Erythroblast (primary cell): Measurements from ENCODE around the gene CNIH3.
"Not testable (repeated sequence)": the region's sequence is repeated elsewhere in the genome, so short reads cannot be mapped to it uniquely, and the experiment has no call there.

ENCODE experiments used
- DNase-seq, 2 experiments: peaks; one replicate each; lab custom pipeline; 2025; lab: John Stamatoyannopoulos, UW
- GATA1 ChIP-seq: IDR thresholded peaks from 2 replicates; pipeline ENCODE4 v1.6.1; 2011; ENCODE audit warnings: low read depth, mild to moderate bottlenecking, control low read depth, low read length, moderate library complexity
- POLR2A ChIP-seq: IDR thresholded peaks from 2 replicates; pipeline ENCODE4 v1.6.1; 2011; ENCODE audit warnings: mild to moderate bottlenecking, low read length

The CNIH3 gene

DNA sequence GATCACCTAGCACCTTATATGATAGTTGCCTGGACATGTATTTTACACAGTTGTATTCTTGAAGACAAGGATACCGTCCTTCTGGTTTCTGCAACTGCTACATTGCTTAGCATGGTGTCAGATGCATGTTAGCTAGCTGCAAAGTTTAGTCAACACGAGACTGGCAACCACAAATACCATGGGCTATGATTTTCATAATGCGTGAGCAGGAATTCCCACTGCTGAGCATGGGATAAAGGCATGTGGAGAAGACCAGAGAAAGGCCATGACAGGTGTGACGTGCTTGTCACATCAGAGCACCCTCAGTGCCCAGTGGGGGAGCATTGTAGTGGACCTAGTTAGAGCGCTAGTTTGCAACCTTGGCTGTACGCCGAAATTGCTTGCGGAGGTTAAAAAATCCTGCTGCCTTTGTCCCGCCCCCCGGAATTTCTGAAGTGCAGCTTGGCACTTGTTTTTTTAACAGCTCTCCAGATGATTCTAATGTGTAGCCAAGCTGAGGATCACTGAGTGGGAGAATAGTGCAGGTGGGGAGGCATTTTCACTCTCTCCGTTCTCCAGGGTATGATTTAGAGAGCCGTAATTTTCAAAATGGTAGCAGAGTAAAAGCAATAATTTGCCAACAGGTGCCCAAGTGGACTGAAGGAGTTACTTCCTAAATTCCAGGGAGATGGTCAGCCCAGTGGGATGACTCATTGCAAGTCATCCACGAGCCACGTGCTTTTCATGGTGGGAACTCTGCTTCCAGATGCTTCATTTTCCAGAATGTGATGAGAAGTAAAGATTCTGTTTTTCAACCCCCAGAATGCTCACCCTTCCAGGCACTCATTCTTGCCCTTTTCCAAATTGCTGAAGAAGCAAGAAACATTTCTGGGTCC lies 81.0 kb downstream of the CNIH3 start:
- TF ChIP-seq POLR2A (no peak), GATA1 (no peak)
- DNase-seq: no peak

DNA sequence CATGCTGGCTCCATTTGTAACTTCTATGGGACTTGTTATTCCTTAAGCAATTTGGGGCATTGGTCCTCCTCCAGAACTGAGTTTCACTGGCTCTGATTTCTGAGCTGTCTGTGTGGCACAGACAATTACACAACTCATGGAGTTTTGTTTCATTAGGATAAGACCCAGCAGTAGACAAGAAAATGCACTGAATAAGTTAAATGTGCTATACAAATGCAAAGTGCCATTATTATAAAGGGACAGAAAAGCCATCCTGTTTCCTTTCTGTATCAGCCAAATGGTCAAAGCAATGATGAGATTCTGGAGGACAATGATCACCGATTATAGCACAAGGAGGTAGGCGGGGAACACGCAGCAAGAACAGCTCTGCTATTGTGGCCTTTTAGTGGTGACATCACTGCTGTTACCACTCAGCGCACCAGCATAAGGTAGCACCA lies 81.9 kb downstream of the CNIH3 start:
- TF ChIP-seq POLR2A (no peak), GATA1 (no peak)
- no peak for DNase-seq

DNA sequence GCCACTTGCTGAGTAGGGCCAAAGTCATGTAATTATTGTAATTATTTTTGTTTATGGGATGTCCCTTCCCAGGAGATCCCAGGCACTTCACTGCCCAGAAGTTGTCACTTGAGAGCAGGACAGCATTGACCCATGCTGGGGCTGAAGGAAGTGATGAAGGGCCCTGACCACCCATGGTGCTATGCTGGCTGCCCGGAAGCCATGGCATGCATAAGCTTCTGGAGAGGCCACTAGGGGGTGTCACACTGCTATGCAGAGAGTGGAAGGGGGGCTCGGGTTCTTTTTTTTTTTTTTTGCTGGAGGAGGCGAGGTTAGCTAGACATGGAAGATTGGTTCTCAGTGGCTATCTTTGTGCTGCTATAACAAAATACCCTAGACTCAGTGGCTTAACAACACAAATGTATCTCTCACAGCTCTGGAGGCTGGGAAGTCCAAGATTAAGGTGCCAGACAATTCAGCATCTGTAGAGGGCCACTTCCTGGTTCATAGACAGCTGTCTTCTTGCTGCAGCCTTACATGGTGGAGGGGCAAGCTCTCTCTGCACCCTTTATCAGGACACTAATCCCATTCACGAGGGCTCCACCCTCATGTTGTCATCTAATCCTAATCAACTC lies 84.9 kb downstream of the CNIH3 start:
- peak; percentile 13 to 14 for DNase-seq
- TF ChIP-seq POLR2A (no peak), GATA1 (no peak)

DNA sequence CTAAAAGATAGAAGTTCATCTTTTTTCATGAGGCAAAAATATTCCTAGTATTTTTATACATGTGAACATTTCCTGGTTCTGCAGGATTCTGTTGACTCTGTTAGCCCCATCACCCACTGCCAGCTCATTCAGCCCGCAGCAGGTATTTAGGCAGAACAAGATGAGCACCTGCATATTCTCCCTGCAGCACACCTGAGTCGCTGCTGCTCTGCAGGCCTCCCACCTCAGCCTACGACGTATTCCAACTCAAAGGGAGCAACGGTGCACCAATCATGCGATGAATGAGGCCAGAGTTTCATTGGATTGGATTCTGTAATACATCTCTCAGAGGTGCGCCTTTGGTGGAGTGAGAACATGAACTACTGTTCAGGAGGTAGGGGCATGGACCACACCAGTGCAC lies 87.6 kb downstream of the CNIH3 start:
- TF ChIP-seq POLR2A (no peak), GATA1 (no peak)
- DNase-seq: no peak

DNA sequence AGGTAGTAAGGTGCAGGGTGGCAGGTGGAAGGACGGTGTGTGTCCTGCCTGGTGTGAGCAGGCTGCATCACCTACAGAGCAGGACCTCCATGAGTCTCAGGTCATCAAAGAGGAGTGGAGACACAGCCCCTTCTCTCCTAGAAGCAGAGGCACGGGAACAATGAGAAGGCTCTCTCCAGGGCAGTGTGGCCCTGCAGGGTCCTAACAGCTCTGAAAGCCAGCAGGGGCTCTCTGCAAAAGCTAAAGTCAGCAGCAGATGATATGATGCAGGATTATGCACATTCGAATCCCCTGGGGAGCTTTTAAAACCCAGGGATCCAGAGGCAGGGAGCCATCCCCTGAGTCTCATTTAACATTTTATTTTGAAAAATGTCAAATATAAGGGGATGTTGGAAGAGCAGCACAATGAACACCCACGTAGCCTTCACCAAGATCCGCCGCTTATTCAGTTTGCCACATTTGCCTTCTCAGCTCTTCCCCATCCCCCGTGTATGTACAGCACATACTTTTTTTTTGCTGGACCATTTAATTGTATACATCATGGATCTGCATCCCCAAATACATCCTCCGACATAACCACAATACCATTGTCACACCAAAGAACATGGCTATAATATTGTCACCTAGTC lies 88.1 kb downstream of the CNIH3 start:
- DNase-seq: no peak
- no peak for TF ChIP-seq POLR2A
- TF ChIP-seq GATA1: no peak

DNA sequence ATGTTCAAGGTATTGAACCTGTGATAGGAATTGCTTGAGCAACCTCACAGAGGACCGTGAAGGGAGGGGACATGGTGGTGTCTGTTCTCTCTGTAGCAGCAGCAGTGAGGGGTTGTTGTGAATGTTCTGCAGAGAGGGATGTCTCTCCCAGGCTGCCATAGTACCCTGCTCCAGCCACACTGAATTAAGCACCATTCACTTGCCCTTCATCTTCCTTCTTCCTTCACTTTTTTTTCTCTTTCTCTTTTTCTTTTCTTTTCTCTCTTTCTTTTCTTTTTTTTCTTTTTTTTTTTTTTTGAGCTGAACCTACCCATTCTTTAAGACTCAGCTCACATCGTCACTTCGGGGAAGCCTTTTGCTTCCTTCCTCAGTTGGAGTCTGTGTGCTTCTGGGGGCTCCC lies 89.5 kb downstream of the CNIH3 start:
- no peak for DNase-seq
- TF ChIP-seq POLR2A: no peak
- TF ChIP-seq GATA1: no peak

DNA sequence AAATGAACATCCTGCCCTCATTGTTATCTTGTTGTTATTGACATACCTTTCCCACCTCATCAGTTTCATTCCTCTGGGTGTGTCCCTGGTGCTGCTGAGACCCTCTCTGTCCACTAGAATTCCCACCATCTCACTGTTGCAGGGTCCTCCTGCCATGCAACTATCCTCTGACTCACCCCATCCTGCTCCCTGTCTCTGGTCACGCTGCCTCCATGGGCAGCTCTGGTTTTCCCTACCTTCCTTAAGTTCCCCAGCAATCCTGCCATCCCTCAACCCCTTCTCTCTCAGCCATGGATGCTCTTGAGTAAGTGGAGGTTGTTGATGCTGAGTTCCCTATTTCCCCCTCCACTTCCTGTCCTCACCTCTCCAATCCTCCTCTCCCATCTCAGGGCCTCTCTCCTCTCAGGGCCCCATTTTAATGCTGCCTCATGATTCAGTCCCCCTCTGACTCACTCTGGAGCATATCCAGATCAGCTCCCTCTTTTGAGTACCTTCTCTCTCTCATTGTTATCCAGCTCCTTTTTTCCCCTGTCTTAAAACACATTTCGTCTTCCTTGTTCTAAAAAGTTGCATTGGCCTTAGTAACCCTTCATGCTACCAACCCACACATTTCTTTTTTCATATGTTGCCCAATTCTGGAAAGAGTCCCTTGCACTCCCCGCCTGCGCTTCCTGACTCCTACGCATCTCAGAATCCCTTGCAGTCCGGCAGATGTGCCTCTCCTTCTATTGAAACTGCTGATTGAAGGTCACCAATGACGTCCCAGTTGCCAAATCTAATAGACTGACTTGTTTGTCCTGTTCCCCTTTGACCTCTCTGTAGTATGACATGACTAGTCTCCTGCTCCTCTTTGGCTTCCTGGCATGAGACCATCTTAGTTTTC lies 92.0 kb downstream of the CNIH3 start:
- TF ChIP-seq GATA1 (no peak), POLR2A (no peak)
- no peak for DNase-seq

DNA sequence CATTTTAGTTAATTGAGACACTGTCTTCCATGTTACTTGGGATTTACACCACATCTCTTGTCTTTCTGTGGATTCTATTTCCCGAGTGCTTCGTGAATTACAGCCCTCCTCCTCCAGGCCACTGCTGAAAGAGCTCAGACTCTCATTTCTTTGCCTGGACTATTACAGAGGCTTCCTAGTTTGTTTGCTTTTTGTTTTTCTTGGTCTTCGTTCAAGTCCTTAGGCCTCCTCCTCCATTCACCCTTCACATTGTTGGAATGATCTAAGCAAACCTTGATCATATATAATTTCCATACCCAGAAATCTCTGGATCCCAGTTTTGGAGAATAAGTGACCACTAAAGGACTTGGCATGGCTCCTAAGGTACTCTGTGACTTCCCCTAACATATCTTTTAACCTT lies 94.1 kb downstream of the CNIH3 start:
- no peak for DNase-seq
- TF ChIP-seq POLR2A (no peak), GATA1 (no peak)

DNA sequence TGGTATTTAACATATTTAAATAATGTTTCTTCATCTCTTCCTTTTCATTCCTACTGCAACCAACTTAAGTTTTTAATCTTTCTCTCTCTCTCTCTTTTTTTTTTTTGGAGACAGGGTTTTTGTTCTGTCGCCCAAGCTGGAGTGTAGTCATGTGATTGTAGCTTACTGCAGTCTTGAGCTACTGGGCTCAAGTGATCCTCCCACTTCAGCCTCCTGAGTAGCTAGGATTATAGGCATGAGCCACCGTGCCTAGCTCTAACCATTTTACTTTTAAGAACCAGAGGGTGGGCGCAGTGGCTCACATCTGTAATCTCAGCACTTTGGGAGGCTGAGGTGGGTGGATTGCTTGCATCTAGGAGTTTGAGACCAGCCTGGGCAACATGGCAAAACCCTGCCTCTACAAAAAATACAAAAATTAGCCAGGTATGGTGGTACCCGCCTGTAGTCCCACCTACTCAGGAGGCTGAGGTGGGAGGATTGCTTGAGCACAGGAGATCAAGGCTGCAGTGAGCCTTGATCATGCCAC lies 95.2 kb downstream of the CNIH3 start:
- DNase-seq: not testable (repeated sequence)

DNA sequence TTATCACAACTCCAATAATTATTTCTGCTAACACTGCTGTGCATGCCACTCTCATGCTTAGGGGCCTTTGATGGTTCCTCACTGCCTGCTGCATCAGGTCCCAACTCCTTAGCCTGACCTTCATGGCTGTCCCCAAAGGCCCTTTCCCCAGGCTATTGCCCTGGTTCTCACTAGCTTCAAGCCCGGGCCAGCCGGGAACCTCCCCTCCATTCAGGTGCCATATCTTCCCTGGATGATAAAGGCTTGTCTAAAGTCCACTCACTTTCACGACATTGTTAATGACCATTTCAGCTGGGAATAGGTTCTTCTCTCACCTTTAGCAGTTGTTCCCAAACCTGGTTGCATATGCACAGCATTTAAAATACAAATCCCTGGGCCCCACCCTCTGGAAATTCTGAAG lies 95.8 kb downstream of the CNIH3 start:
- TF ChIP-seq POLR2A: no peak
- DNase-seq: no peak

DNA sequence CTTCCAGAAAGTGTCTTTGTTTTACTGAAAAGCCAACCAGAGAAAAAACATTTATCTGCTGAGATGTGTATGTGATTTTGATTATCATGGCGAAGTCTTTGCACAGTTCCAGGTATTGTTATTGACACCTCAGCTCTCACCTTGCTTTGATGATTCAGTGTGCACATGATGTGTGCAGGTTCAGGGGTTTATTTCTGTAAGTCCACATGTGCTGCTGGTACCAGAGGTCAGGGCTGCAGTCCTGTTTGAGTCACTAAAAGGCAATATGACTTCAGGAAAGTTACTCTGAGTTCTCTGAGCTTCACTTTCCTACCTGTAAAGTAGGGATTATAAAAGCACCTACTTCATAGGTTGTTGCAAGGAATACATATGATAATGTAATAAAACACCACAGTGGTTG lies 97.1 kb downstream of the CNIH3 start:
- no peak for DNase-seq
- TF ChIP-seq POLR2A: no peak
- TF ChIP-seq GATA1: no peak

DNA sequence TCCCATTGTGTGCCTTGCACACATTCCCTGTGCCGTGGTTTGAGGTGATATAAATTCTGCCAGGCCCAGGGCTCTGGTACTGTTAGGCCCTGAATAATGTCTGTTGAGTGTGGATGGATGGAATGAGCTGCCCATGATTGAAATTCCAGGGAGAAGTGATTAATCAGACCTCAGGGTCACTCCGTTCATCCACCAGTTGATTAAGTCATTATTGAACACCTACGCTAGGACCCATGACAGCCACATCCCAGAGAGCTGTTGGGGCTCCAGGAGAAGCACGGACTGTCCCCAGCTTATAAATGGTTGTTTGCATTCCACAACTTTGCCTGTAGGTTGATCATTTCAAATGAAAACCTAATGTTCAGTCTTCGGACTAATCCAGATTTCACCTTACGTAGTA lies 98.4 kb downstream of the CNIH3 start:
- DNase-seq: no peak
- TF ChIP-seq POLR2A (no peak), GATA1 (no peak)

DNA sequence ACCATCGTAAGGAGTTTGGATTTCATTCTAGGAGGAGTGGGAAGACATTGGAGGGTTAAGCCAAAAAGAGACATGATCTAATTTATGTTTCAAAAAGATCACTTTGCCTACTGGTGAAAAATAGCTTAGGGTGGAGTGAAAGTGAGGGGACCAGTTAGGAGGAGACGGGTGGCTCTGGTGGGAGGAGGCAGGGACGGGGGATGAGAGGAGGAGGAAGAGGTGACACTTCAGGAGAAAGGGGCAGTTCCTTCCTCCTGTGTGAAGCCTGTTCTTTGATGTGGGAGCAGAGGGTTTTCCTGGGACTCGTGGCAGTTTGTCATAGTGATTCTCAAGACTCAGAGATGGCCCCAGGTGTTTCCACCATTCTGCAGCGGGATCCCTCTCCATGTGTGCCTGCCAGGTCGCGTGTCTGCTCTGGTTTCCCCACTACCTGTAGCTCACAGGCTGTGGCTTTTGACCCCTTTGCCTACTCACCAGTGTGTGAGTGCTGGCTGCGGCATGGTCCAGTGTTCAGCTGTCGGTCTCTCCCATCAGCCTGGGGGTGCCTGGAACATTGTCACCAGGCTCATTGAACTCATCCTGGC lies 102.4 kb downstream of the CNIH3 start:
- TF ChIP-seq POLR2A (no peak), GATA1 (no peak)
- DNase-seq: no peak

DNA sequence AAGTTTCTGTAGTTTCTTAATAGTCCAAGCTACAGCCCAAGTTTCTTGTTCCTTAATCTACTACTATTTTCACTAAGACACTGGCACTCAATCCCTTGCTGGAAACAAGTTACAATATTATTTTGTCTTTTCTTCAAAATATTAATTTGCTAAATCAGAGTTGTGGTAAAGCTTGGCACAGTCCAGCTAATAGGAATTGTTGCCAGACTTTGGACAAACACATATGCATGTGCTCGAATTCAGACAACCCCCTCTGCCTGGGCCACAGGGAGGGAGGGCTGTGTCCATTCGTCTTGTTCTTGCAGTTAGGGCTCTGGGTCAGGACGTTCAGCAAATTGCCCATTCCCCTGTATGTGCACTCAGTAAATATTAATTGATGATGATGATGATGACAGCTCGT lies 103.6 kb downstream of the CNIH3 start:
- TF ChIP-seq GATA1: no peak
- DNase-seq: no peak
